Activated B cell treated with CpG ODN at 0.5 μM for 24 hours (primary cell): ENCODE data around the gene PWWP2B. TPM values are rescaled to one million over a fixed set of nuclear protein-coding genes. Genes with fewer than 3 reads are reported as not detected.

Experiments used
- ATAC-seq: fragments of 200-7000 bp; cut with Tn5 transposase; one replicate; pipeline ENCODE4 v1.10.0; 2021; ENCODE audit warnings: low read depth, mild to moderate bottlenecking, moderate library complexity
- CTCF ChIA-PET: fragments of 350-600 bp; sonication (Branson Sonifier 250); formaldehyde crosslinking; loops from one replicate; lab custom pipeline; 2021; ENCODE audit warnings: antibody characterized with exemption; lab: Charles Lee
- POLR2A ChIA-PET: fragments of 350-600 bp; sonication (Branson Sonifier 250); formaldehyde crosslinking; loops from one replicate; lab custom pipeline; 2021; ENCODE audit warnings: antibody characterized with exemption; lab: Charles Lee
- DNase-seq: peaks from one replicate; pipeline ENCODE4 v3.0.0; 2022
- H3K27ac Mint-ChIP-seq: one replicate; pipeline ENCODE4 v1.8.0; 2020; ENCODE audit warnings: mixed read lengths
- H3K27me3 Mint-ChIP-seq: one replicate; pipeline ENCODE4 v1.8.0; 2021; ENCODE audit warnings: mixed read lengths
- H3K36me3 Mint-ChIP-seq: one replicate; pipeline ENCODE4 v1.8.0; 2021; ENCODE audit warnings: low read depth, mixed read lengths
- H3K4me1 Mint-ChIP-seq: one replicate; pipeline ENCODE4 v1.8.0; 2021; ENCODE audit warnings: mixed read lengths
- H3K4me3 Mint-ChIP-seq: one replicate; pipeline ENCODE4 v1.8.0; 2020; ENCODE audit warnings: mild to moderate bottlenecking, mixed read lengths
- H3K9me3 Mint-ChIP-seq: one replicate; pipeline ENCODE4 v1.8.0; 2020; ENCODE audit warnings: mixed read lengths
- intact Hi-C: fragments of 100-400 bp; cut with micrococcal nuclease; formaldehyde crosslinking; loops from one replicate; pipeline ENCODE4 v1.15.1; 2024
- total RNA-seq: library from RNA; stranded (reverse); gene quantifications from 2 replicates; pipeline ENCODE4 v1.2.3, GENCODE V29; 2022
- TF ChIP-seq, protein P1 (sequence below): fragments of 200-600 bp; IDR thresholded peaks from one replicate; pipeline ENCODE4 v1.8.0; 2022; ENCODE audit warnings: antibody characterized with exemption, mild to moderate bottlenecking

PWWP2B gene
- total RNA-seq, 1 donor from 2014 or later = 13.4 TPM

DNA sequence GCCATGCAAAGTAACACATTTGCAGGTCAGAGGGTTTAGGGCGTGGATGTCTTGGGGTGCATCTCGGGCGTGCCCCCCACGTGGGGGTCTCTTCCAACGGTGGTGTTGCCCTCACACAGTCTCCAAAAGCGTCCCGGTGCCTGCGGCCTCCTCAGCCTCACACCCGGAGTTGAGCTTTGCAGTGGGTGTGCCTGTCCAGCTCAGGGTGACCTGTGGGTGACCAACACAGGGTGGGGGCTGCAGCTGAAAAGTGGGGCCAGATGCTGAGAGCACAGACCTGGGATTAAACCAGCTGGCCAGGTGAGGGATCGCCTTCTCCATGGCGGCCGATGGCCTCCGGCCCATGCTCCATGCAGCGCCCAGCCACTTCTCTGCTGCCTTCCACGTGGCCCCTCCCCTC lies 63.1 kb downstream of the PWWP2B start:
- no peaks in the 10 kb centered on the region for H3K27me3 Mint-ChIP-seq
- ChIA-PET POLR2A (interaction anchor here (1.3 kb wide), 1 partner anchor 79 kb away, joined by 3 read pairs; no protein-coding TSS in a partner anchor), CTCF (interaction anchor here (0.6 to 3.1 kb wide), 8 partner anchors 76 to 182 kb away, joined by 3 to 21 read pairs (median 5); no protein-coding TSS in a partner anchor)
- no peaks in the 10 kb centered on the region for H3K36me3 Mint-ChIP-seq
- no peak overlapping the region for H3K4me3 Mint-ChIP-seq
- peaks cover 3% of the 10 kb centered on the region for H3K4me1 Mint-ChIP-seq
- H3K27ac Mint-ChIP-seq = no peak overlapping the region
- intact Hi-C loops = no loop called here
- TF ChIP-seq, protein P1, sequence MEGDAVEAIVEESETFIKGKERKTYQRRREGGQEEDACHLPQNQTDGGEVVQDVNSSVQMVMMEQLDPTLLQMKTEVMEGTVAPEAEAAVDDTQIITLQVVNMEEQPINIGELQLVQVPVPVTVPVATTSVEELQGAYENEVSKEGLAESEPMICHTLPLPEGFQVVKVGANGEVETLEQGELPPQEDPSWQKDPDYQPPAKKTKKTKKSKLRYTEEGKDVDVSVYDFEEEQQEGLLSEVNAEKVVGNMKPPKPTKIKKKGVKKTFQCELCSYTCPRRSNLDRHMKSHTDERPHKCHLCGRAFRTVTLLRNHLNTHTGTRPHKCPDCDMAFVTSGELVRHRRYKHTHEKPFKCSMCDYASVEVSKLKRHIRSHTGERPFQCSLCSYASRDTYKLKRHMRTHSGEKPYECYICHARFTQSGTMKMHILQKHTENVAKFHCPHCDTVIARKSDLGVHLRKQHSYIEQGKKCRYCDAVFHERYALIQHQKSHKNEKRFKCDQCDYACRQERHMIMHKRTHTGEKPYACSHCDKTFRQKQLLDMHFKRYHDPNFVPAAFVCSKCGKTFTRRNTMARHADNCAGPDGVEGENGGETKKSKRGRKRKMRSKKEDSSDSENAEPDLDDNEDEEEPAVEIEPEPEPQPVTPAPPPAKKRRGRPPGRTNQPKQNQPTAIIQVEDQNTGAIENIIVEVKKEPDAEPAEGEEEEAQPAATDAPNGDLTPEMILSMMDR = no peak
- no peak for ATAC-seq
- no peak for DNase-seq
- no peaks in the 10 kb centered on the region for H3K9me3 Mint-ChIP-seq

DNA sequence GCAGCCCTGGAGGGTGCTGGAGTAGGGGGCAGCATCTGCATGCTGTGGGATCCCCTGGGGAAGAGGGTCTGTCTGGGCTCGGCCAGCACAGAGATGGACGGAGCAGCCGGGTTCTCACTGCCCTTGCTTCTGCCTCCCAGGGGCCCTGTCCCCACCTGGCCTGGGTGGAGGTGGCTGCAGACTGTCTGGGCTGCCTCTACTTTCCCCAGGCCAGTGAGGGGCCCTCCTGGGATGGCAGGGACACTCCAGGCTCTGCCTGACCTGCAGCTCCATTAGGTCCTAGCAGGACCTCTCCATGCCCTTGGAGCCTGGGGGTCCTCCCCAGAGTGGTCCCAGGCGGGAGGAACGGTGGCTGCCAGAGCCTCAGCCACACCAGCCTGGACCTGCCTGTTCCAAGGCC lies 63.7 kb downstream of the PWWP2B start:
- Mint-ChIP-seq H3K4me1 (peaks cover 3% of the 10 kb centered on the region), H3K4me3 (no peak overlapping the region), H3K27me3 (no peaks in the 10 kb centered on the region), H3K36me3 (no peaks in the 10 kb centered on the region), H3K27ac (no peak overlapping the region), H3K9me3 (no peaks in the 10 kb centered on the region)
- POLR2A ChIA-PET = interaction anchor here (1.3 kb wide), 1 partner anchor 78 kb away, joined by 3 read pairs; no protein-coding TSS in a partner anchor
- no peak for ATAC-seq
- CTCF ChIA-PET = interaction anchor here (3.0 to 3.1 kb wide), 2 partner anchors 90 to 173 kb away, joined by 18 to 21 read pairs; no protein-coding TSS in a partner anchor
- no peak for DNase-seq
- TF ChIP-seq, protein P1 = no peak
- intact Hi-C loops = no loop called here

DNA sequence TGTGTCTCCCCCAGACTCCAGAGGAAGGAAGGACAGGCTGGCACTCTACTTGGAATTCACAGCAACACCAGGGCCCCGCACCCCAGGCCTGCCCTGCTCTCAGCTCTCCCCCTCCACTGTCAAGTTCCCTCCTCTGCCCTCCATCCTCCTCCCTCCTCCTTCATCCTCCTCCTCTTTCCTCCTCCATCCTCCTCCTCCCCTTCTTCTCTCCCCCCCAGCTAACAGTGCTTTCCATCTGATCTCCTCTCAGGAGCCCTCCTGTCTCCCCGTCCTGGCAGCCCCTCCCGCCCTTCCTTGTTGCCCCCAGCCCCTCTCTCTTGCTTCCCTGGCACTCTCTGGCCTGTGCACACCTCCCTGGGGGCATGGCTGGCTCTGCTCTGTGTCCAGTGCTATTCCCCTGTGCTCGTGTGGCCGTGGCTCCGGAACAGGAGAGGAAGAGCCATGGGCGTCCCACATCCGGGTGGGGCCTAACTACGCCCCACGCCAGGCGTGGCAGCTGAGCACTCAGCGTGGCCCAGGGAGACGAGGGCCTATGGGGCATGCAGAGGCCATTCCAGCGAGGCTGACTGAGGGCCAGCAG lies 64.2 kb downstream of the PWWP2B start:
- H3K4me3 Mint-ChIP-seq = no peak overlapping the region
- no peak for DNase-seq
- no peaks in the 10 kb centered on the region for H3K27me3 Mint-ChIP-seq
- ChIA-PET POLR2A (no interaction called here), CTCF (interaction anchor here (1.1 to 3.1 kb wide), 3 partner anchors 89 to 177 kb away, joined by 3 to 21 read pairs (median 18); no protein-coding TSS in a partner anchor)
- H3K27ac Mint-ChIP-seq = no peak overlapping the region
- H3K9me3 Mint-ChIP-seq = no peaks in the 10 kb centered on the region
- no peaks in the 10 kb centered on the region for H3K36me3 Mint-ChIP-seq
- TF ChIP-seq, protein P1 = no peak
- no peak for ATAC-seq
- intact Hi-C loops = no loop called here
- peaks cover 3% of the 10 kb centered on the region for H3K4me1 Mint-ChIP-seq

DNA sequence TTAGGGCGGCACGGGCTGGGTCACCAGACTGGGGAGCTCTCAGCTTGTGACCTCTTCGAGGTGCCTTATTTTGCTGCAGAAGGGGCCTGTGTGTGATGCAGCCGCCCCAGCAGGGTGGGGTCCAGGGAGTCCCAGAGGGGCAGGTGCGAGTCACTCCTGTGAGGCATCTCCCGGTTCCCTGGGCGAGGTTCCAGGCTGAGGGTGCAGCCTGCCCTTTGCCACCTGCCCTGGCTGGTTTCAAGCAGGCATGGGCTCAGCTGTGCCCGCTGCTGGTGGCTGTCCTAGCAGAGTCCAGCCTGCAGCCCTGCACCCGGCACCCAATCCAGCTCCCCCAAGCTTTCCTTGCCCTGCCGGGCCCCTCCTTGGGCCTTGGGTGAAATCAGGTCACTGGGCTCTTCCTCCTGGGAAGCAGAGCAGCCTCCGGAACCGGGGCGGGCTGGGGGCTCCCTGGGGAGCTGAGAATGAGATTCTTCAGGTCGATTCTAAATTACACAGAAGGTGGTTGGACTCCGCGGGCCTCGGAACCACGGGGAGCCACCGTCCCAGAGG lies 64.8 kb downstream of the PWWP2B start:
- no peak for DNase-seq
- TF ChIP-seq, protein P1 = no peak
- no peak for ATAC-seq
- no peak overlapping the region for H3K27ac Mint-ChIP-seq
- ChIA-PET CTCF (interaction anchor here (1.1 kb wide), 1 partner anchor 177 kb away, joined by 3 read pairs; no protein-coding TSS in a partner anchor), POLR2A (no interaction called here)
- no peak overlapping the region for H3K4me3 Mint-ChIP-seq
- H3K36me3 Mint-ChIP-seq = no peaks in the 10 kb centered on the region
- peaks cover 3% of the 10 kb centered on the region for H3K4me1 Mint-ChIP-seq
- H3K9me3 Mint-ChIP-seq = no peaks in the 10 kb centered on the region
- no peaks in the 10 kb centered on the region for H3K27me3 Mint-ChIP-seq
- intact Hi-C loops = no loop called here
